OCI-LY3 (cell line): ENCODE data around the gene CYS1.
A peak's percentile ranks its signal among the peaks of the same experiment; 100 is the strongest.
"Not testable (repeated sequence)": the region's sequence is repeated elsewhere in the genome, so short reads cannot be mapped to it uniquely, and the experiment has no call there.

Experiments used
- H2AFZ ChIP-seq: fragments of 200-600, 300-600 bp; shearing (Covaris generic); 2 replicates; pipeline ENCODE4 v1.6.0; 2014; ENCODE audit warnings: antibody characterized with exemption, low read depth, low read length
- H3K27ac ChIP-seq: fragments of 200-600, 300-600 bp; sonication (generic); 2 replicates; pipeline ENCODE4 v1.5.1; 2014; ENCODE audit warnings: mild to moderate bottlenecking, low read length, moderate library complexity, mixed read lengths
- H3K27me3 ChIP-seq: fragments of 200-600, 300-600 bp; sonication (generic); 2 replicates; pipeline ENCODE4 v1.6.1; 2014; ENCODE audit warnings: low read depth, low read length, mixed read lengths
- H3K36me3 ChIP-seq: fragments of 200-600, 300-600 bp; sonication (generic); replicated peaks from 2 replicates; pipeline ENCODE3; 2014; ENCODE audit warnings: low read depth, low read length, mixed read lengths
- H3K4me1 ChIP-seq: fragments of 300-600, 200-600 bp; sonication (generic); 2 replicates; pipeline ENCODE4 v1.6.1; 2014; ENCODE audit warnings: low read length, mixed read lengths
- H3K4me2 ChIP-seq: fragments of 200-600, 300-600 bp; sonication (generic); 2 replicates; pipeline ENCODE4 v1.6.1; 2014; ENCODE audit warnings: low read length, mixed read lengths
- H3K4me3 ChIP-seq: fragments of 300-600, 200-600 bp; sonication (generic); 2 replicates; pipeline ENCODE4 v1.5.1; 2014; ENCODE audit warnings: antibody characterized with exemption, mild to moderate bottlenecking, low read length, moderate library complexity
- H3K79me2 ChIP-seq: fragments of 300-600, 200-600 bp; shearing (Covaris generic); 2 replicates; pipeline ENCODE4 v1.6.1; 2014; ENCODE audit warnings: mild to moderate bottlenecking, low read length, mixed read lengths
- H3K9ac ChIP-seq: fragments of 300-600, 200-600 bp; shearing (Covaris generic); 2 replicates; pipeline ENCODE4 v1.6.0; 2014; ENCODE audit warnings: mild to moderate bottlenecking, low read length, moderate library complexity
- H3K9me3 ChIP-seq: fragments of 200-600, 300-600 bp; shearing (Covaris generic); 2 replicates; pipeline ENCODE4 v1.6.1; 2014; ENCODE audit warnings: low read length, mixed read lengths; ENCODE audit not compliant: insufficient read depth
- H4K20me1 ChIP-seq: fragments of 200-600, 300-600 bp; sonication (generic); 2 replicates; pipeline ENCODE4 v1.6.1; 2016; ENCODE audit warnings: low read length, mixed read lengths; ENCODE audit not compliant: insufficient read depth
- EZH2phosphoT487 ChIP-seq: fragments of 200-600 bp; shearing (Covaris generic); IDR thresholded peaks from 2 replicates; pipeline ENCODE4 v1.6.1; 2018; ENCODE audit warnings: antibody characterized with exemption, mixed run types, low read depth
- TF ChIP-seq, protein P1 (sequence below): fragments of 200-600, 300-600 bp; sonication (generic); IDR thresholded peaks from 2 replicates; pipeline ENCODE4 v1.5.1; 2014; ENCODE audit warnings: antibody characterized with exemption, low read length, low read depth

Gene CYS1

DNA sequence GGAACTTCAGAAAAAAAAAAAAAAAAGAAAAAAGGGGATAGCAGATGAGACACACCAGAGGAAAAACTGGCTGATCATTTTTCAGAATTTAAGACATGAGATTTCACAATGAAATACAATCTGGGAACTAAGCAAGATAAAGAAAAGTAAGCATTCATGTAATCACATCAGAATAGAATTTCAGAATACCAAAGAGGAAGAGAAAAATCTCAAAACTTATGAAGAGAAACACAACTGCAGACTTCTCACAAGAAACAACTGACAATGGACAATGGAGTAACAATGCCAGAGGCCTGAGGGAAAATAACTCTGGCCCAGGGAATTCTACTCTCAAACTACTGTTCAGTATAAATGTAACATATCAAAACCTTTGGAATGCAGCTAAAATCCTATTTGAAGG lies 29.1 kb upstream of the CYS1 start:
- no peaks in the 10 kb centered on the region for H3K9me3 ChIP-seq
- H3K4me2 ChIP-seq, result peak overlapping the region; percentile 42
- TF ChIP-seq, protein P1, sequence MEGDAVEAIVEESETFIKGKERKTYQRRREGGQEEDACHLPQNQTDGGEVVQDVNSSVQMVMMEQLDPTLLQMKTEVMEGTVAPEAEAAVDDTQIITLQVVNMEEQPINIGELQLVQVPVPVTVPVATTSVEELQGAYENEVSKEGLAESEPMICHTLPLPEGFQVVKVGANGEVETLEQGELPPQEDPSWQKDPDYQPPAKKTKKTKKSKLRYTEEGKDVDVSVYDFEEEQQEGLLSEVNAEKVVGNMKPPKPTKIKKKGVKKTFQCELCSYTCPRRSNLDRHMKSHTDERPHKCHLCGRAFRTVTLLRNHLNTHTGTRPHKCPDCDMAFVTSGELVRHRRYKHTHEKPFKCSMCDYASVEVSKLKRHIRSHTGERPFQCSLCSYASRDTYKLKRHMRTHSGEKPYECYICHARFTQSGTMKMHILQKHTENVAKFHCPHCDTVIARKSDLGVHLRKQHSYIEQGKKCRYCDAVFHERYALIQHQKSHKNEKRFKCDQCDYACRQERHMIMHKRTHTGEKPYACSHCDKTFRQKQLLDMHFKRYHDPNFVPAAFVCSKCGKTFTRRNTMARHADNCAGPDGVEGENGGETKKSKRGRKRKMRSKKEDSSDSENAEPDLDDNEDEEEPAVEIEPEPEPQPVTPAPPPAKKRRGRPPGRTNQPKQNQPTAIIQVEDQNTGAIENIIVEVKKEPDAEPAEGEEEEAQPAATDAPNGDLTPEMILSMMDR, result no peak
- TF ChIP-seq EZH2phosphoT487, result no peak
- H3K4me3 ChIP-seq, result no peak overlapping the region
- H4K20me1 ChIP-seq, result no peaks in the 10 kb centered on the region
- H2AFZ ChIP-seq, result no peak overlapping the region
- no peak overlapping the region for H3K9ac ChIP-seq
- H3K36me3 ChIP-seq, result no peaks in the 10 kb centered on the region
- H3K4me1 ChIP-seq, result peaks cover 14% of the 10 kb centered on the region
- no peak overlapping the region for H3K27ac ChIP-seq
- no peaks in the 10 kb centered on the region for H3K79me2 ChIP-seq
- no peaks in the 10 kb centered on the region for H3K27me3 ChIP-seq

- H3K4me3 ChIP-seq, H3K4me2 ChIP-seq, H3K27me3 ChIP-seq, H4K20me1 ChIP-seq, H3K9ac ChIP-seq, H3K27ac ChIP-seq, H3K36me3 ChIP-seq, H3K9me3 ChIP-seq, H2AFZ ChIP-seq, H3K79me2 ChIP-seq: not testable (repeated sequence)
- H3K4me1 ChIP-seq, result peaks cover 27% of the 10 kb centered on the region
These were observed 24.7 kb upstream of the CYS1 start for GRCh38 chr2:10104906-10105305.

DNA sequence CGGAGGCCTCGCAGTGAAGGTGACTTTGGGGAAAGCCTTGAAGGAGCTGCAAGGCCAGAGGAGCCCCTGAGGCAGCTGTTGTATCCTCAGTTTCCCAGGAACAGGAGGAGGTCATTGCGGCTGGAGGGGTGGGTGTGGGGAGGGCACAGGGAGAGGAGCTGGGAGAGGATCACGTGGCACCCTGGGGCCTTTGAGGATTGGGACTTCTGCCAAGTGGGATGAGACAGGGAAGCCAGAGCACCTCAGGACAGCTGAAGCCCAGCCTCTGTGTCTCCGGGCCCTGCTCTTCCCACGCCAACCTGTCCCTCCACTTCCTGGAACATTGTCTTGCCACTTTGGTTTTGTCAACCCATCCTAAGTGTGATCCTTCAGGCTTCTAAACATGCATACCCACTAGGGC lies 23.0 kb upstream of the CYS1 start:
- Histone ChIP-seq H3K4me3 (no peak overlapping the region), H3K27me3 (no peaks in the 10 kb centered on the region; the same call in 1 of the 2 replicates), H3K9ac (no peak overlapping the region), H4K20me1 (no peaks in the 10 kb centered on the region), H3K27ac (no peak overlapping the region), H3K79me2 (no peaks in the 10 kb centered on the region), H3K4me1 (peaks cover 13% of the 10 kb centered on the region), H3K9me3 (no peaks in the 10 kb centered on the region), H3K36me3 (no peaks in the 10 kb centered on the region), H3K4me2 (no peak overlapping the region), H2AFZ (no peak overlapping the region)
- TF ChIP-seq, protein P1, result no peak
- TF ChIP-seq EZH2phosphoT487, result no peak

DNA sequence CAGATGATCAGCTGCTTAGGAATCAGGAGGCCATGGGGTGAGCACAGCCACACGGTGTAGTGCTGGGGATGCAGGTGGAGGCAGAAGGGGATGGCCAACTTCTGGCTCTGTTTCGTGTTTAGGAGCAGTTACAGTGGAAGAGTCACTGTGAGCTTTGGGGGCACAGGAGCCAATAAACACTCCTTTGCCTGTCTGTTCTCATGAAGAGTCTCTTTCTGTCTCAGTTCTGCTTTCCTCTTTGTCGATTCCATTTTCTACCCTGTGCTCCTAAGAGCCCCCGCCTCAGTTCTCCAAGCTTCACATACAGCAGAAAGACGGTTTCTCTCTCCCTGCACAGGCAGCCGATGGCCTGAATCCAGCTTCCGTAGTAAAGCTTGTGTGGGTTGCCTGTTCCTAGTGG lies 21.3 kb upstream of the CYS1 start:
- H3K4me2 ChIP-seq, result peak overlapping the region; percentile 73

More for the DNA sequence above, 21.3 kb upstream of the CYS1 start:
- TF ChIP-seq, protein P1, result no peak
- no peak for TF ChIP-seq EZH2phosphoT487
- H4K20me1 ChIP-seq, result no peaks in the 10 kb centered on the region
- H3K4me3 ChIP-seq, result peak overlapping the region; percentile 53
- peaks cover 13% of the 10 kb centered on the region for H3K4me1 ChIP-seq
- no peaks in the 10 kb centered on the region for H3K79me2 ChIP-seq
- no peaks in the 10 kb centered on the region for H3K36me3 ChIP-seq
- peak overlapping the region; percentile 48; the same call in 1 of the 2 replicates for H2AFZ ChIP-seq
- H3K9ac ChIP-seq, result peak overlapping the region; percentile 35; the same call in 1 of the 2 replicates
- no peaks in the 10 kb centered on the region; the same call in 1 of the 2 replicates for H3K27me3 ChIP-seq
- H3K9me3 ChIP-seq, result no peaks in the 10 kb centered on the region
- H3K27ac ChIP-seq, result no peak overlapping the region
